Germinal center (tissue), 1 donor: ENCODE data around the gene PRKCZ.
"Not testable (repeated sequence)": the region's sequence is repeated elsewhere in the genome, so short reads cannot be mapped to it uniquely, and the experiment has no call there.

ENCODE experiments used
- DNase-seq: peaks from one replicate; pipeline ENCODE4 v3.0.0; 2012; ENCODE audit warnings: mixed read lengths, low spot score

Gene PRKCZ

GRCh38 chr1:2119886-2120285 lies 69.7 kb downstream of the PRKCZ start:
- no peak for DNase-seq

GRCh38 chr1:2121101-2121691 lies 71.0 kb downstream of the PRKCZ start:
- no peak for DNase-seq

GRCh38 chr1:2121794-2122193 lies 71.6 kb downstream of the PRKCZ start:
- not testable (repeated sequence) for DNase-seq

DNA sequence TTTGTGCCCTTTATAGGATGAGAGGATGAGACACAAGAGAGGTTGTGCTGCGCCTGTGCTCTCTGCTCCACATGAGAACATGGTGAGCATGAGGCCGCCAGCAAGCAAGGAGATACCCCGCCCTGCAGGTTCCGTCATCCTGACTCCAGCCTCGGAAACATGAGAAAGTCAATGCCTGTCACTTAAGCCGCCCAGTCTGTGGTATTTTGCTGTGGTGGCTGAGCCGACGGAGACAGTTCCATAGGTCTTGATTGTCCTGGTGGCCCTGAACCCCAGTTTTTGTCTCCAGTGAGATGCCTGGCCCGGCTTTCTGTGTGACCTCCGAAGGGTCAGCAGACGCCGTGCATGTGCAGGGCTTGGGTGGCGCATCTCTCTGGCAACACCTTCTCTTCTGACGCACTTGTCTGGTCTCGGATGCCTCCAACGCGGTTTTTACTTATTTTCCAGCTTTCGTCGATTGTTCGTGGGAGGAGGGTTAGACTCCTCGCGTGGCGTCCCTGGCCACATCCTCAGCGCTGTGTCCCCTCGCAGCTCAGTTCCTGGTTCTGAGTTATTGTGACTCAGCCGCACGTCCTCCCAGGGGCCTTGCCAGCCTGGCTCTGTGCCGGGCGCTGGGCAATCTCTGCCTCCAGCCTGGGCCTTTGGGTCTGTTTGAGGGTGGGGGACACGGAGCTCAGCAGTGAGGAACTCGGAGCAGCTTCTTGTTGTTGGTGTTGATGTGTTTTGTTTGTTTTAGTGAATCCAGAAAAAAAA lies 74.4 kb downstream of the PRKCZ start:
- DNase-seq: no peak

DNA sequence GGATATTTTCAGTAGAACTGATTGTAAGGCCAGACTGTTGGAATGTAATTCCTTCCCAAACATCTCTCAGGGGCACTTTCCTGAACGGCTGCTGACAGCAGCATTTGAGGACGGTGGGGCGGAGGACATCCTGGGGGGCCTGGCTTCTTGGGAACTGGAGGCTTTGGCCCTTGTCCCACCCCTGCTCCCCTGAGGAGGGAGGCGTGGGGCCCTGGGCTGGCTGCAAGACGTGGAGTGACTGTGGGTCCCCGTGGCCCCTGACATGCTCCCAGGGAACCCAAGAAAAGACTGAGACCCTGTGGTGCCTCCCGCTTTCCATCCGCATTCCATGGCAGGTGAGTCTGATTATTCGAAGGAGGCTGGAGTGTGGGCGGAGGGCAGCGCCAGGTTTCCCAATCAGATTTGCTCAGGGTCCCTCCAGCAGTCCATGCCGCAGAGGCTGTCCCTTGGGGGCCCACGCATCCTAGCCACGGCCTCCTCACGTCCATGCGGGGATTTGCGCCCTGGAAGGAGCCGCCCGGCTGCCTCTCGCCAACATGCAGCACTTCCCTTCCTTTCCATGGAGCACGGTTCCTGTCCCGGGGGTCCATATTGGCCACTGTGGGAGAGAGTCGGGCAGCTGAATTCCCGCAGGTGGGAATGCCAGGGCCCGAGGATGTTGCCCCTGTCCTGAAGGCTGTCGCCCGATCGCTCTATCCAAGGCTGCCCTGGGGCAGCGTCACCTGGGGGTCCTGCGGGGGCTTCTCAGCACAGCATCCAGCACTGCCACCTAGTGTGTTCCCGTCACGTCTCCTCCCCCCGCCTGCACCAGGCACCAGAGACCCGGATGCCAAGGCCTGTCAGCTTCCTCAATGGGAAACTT lies 75.4 kb downstream of the PRKCZ start:
- no peak for DNase-seq

GRCh38 chr1:2126331-2127186 lies 76.3 kb downstream of the PRKCZ start:
- no peak for DNase-seq

- no peak for DNase-seq
Observed at GRCh38 chr1:2127187-2128145, 77.3 kb downstream of the PRKCZ start.

GRCh38 chr1:2128189-2128901 lies 78.1 kb downstream of the PRKCZ start:
- no peak for DNase-seq

DNA sequence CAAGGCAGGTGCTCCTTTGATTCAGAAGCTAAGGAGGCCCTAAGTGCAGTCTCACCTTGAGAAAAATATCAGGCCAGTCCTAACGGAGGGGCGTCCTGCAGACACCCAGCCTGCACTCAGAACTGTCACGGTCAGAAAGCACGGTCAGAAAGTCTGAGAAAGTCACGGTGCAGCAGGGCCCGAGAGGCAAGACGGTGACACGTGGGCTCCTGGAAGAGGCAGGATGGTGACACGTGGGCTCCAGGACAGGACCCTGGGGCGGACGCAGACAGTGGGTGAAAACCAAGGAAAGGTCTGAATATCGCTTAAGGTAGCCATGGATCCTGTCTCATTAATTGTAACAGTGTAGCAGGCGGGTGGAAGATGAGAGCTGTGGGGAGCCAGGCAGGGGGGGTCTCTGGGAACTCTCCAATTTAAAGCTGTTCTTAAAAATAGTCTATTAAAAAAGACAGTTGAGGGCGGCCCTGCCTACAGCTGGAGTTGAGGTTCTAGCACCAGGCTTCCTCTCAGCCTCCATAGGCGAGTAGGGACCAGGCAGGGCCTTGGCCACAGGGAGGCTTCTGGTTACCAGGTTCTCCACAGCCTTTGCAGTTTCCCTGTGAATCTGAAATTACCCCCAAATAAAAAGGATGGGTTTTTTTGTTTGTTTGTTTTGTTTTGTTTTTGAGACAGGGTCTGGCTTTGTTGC lies 79.2 kb downstream of the PRKCZ start:
- DNase-seq: no peak

GRCh38 chr1:2130156-2130555 lies 79.9 kb downstream of the PRKCZ start:
- no peak for DNase-seq

- DNase-seq: no peak
Observed at GRCh38 chr1:2130871-2131289, 80.7 kb downstream of the PRKCZ start.

DNA sequence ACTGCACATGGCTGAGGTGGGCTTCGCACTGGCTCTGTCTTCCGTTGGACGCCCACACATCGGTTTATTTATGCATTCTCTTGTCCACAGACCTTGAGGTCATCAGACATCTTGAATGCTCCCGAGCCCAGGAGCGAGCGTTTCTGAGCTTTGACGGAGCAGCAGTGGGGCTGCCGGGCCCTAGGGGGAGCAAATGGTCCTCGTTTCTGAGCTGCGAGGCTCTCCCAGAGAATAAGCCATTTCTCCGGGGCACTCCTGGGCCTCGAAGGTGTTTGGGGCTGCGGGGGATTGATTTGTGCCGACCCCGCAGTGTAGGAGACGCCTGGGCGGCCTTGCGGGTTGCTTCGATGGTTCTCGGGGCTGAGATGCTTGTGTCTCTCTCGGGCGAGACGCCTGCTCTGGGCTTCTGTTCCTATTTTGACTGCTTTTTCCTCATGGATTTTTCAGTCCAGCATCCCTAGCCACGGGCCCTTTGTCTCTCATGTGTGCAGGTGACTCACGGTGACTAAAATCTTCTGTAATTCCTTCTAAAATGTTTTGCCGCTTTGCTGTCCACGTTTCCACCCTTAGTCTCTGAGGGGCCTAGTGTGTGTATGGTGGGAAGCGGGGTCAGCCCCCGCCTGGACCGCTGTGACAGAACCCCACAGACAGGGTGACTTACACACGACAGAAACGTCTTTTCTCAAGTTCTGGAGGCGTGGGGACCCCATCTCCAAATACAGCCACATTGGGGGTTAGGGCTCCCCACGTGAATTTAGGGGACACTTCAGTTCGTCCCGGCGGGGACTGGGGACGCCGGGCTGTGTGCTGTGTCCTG lies 82.2 kb downstream of the PRKCZ start:
- no peak for DNase-seq

DNA sequence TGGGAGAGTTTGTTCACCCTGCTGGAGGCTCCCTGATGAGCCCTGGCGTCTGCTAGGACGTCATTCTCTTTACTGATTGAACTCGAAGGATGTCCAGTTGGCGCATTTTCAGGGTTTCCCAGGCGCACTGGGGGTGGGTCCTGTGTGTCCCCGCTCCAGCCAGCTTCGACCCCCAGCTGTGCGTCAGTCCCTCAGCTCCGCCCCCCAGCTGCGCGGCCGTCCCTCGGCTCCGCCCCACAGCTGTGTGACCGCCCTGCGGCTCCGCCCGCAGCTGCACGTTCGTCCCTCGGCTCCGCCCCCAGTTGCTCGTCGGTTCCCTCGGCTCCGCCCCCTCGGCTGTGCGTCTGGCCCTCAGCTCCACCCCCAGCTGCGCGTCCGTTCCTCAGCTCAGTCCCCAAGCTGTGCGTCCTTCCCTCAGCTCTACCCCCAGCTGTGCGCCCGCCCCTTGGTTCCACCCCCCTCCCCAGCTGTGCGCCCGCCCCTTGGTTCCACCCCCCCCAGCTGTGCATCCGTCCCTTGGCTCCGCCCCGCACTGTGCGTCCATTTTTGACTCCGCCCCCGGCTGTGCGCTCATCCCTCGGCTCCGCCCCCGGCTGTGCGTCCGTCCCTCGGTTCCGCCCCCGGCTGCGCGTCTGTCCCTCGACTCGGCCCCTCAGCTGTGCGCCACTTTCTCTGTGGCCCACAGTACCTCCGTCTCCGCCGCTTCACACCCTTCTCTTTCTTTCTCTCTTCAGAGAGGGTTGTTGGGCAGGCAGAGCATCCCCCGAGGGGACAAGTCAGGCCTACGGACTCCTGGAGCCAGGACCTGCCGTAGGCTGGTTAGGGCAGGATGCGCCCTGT lies 83.0 kb downstream of the PRKCZ start:
- peak; percentile 96 for DNase-seq

GRCh38 chr1:2133879-2134215 lies 83.6 kb downstream of the PRKCZ start:
- no peak for DNase-seq

GRCh38 chr1:2134266-2134620 lies 84.0 kb downstream of the PRKCZ start:
- no peak for DNase-seq

DNA sequence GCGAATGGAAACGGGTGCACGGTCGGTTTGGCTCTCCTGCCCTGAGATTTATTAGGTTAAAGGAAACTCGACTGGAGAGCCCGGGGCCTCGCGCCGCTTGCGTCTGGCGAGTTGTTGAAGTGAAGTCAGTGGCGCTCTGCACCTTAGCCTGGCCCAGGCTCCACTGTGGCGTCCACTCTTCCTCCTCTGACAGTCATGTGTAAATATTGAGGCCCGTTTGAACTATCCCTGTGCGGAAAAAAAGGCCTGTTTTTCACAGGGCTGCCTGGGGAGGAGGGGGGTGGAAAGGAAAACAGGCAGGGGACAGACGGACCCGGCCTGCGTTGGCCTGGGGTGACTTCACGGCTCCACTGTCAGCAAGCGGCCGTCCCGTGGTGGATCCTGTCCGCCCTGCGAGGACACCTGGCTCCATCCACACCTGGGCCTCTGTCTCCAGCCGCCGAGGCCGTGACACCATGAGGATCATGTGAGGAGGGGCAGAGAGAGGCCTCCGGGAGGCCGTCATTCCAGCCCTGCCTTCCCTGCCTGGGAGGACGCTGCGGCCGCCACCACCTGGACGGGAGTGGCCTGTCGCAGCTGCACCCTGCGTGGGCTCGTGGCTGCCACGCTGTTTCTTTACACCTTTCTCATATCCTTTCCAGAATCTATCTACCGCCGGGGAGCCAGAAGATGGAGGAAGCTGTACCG lies 84.6 kb downstream of the PRKCZ start:
- DNase-seq: no peak

- no peak for DNase-seq
Observed at GRCh38 chr1:2135441-2135841, 85.2 kb downstream of the PRKCZ start.
